MM.1S (cell line): ENCODE results near the gene ARHGEF33.

Experiments used
- DNase-seq: peaks from one replicate; pipeline ENCODE4 v3.0.0-alpha.2; 2015
- H2AFZ ChIP-seq: fragments of 300-600 bp; sonication (generic); 2 replicates; pipeline ENCODE4 v1.6.0; 2016; ENCODE audit warnings: antibody characterized with exemption, low read length
- H3F3A ChIP-seq: fragments of 300-600 bp; sonication (generic); 2 replicates; pipeline ENCODE4 v1.6.1; 2016; ENCODE audit warnings: mild to moderate bottlenecking, antibody characterized with exemption, low read length, moderate library complexity, mixed read lengths; ENCODE audit not compliant: insufficient read depth
- H3K27ac ChIP-seq: fragments of 300-600 bp; sonication (generic); 2 replicates; pipeline ENCODE4 v1.5.1; 2016; ENCODE audit warnings: mild to moderate bottlenecking, low read length
- H3K27me3 ChIP-seq: fragments of 300-600 bp; sonication (generic); replicated peaks from 2 replicates; pipeline ENCODE4 v1.6.0; 2016; ENCODE audit warnings: low read length; ENCODE audit not compliant: insufficient read depth
- H3K36me3 ChIP-seq: fragments of 300-600 bp; sonication (generic); replicated peaks from 2 replicates; pipeline ENCODE4 v1.6.1; 2016; ENCODE audit warnings: mild to moderate bottlenecking, low read length, mixed read lengths; ENCODE audit not compliant: insufficient read depth
- H3K4me1 ChIP-seq: fragments of 300-600 bp; sonication (generic); 2 replicates; pipeline ENCODE4 v1.6.1; 2016; ENCODE audit warnings: low read length, mixed read lengths
- H3K4me2 ChIP-seq: fragments of 300-600 bp; sonication (generic); 2 replicates; pipeline ENCODE4 v1.6.0; 2016; ENCODE audit warnings: low read depth, low read length
- H3K4me3 ChIP-seq: fragments of 300-600 bp; sonication (generic); 2 replicates; pipeline ENCODE4 v1.5.1; 2016; ENCODE audit warnings: low read length, mixed read lengths
- H3K79me2 ChIP-seq: fragments of 300-600 bp; sonication (generic); 2 replicates; pipeline ENCODE4 v1.6.1; 2016; ENCODE audit warnings: mixed run types, low read length, mixed read lengths
- H3K9ac ChIP-seq: fragments of 300-600 bp; sonication (generic); 2 replicates; pipeline ENCODE4 v1.6.1; 2016; ENCODE audit warnings: low read length, mixed read lengths
- H3K9me2 ChIP-seq: fragments of 300-600 bp; sonication (generic); replicated peaks from 2 replicates; pipeline ENCODE4 v1.6.1; 2016; ENCODE audit warnings: mild to moderate bottlenecking, low read length, mixed read lengths; ENCODE audit not compliant: insufficient read depth
- H3K9me3 ChIP-seq: fragments of 300-600 bp; sonication (generic); replicated peaks from 2 replicates; pipeline ENCODE4 v1.6.1; 2016; ENCODE audit warnings: mild to moderate bottlenecking, low read length, mixed read lengths; ENCODE audit not compliant: insufficient read depth
- H4K20me1 ChIP-seq: fragments of 300-600 bp; sonication (generic); 2 replicates; pipeline ENCODE4 v1.6.1; 2016; ENCODE audit warnings: mild to moderate bottlenecking, low read length, moderate library complexity, mixed read lengths; ENCODE audit not compliant: insufficient read depth
- CTCF ChIP-seq: fragments of 300-600 bp; sonication (generic); IDR thresholded peaks from 2 replicates; pipeline ENCODE4 v1.5.1; 2016; ENCODE audit warnings: antibody characterized with exemption, low read length, mixed read lengths
- EZH2 ChIP-seq: fragments of 300-600 bp; sonication (generic); optimal IDR thresholded peaks from 2 replicates; pipeline ENCODE3; 2017; ENCODE audit warnings: low read depth, mild to moderate bottlenecking, antibody characterized with exemption, low read length, mixed read lengths
- EZH2phosphoT487 ChIP-seq: fragments of 300-600 bp; sonication (generic); IDR thresholded peaks from 2 replicates; pipeline ENCODE4 v1.6.1; 2018; ENCODE audit warnings: antibody characterized with exemption, low read length

Gene ARHGEF33

GRCh38 chr2:39000552-39000951 lies 110.9 kb downstream of the ARHGEF33 start:
- Histone ChIP-seq H2AFZ (no peak overlapping the region), H3K9me3 (no peaks in the 10 kb centered on the region), H3K36me3 (peaks cover 14% of the 10 kb centered on the region; the same call in 1 of the 2 replicates), H3K9me2 (no peaks in the 10 kb centered on the region), H4K20me1 (no peaks in the 10 kb centered on the region), H3K4me3 (no peak overlapping the region), H3K79me2 (no peaks in the 10 kb centered on the region), H3K4me2 (no peak overlapping the region), H3F3A (no peaks in the 10 kb centered on the region), H3K27ac (no peak overlapping the region), H3K27me3 (no peaks in the 10 kb centered on the region), H3K4me1 (no peaks in the 10 kb centered on the region), H3K9ac (no peak overlapping the region)
- no peak for TF ChIP-seq CTCF
- TF ChIP-seq EZH2phosphoT487: no peak
- TF ChIP-seq EZH2: no peak
- no peak for DNase-seq

GRCh38 chr2:39007875-39008504 lies 118.3 kb downstream of the ARHGEF33 start:
- Histone ChIP-seq H3K9me2 (no peaks in the 10 kb centered on the region), H3K79me2 (no peaks in the 10 kb centered on the region), H3K27me3 (no peaks in the 10 kb centered on the region), H3K27ac (no peak overlapping the region), H3F3A (no peaks in the 10 kb centered on the region; the same call in 1 of the 2 replicates), H3K4me1 (no peaks in the 10 kb centered on the region; the same call in 1 of the 2 replicates), H2AFZ (no peak overlapping the region), H3K36me3 (peaks cover 3% of the 10 kb centered on the region; the same call in 1 of the 2 replicates), H3K9ac (no peak overlapping the region), H4K20me1 (no peaks in the 10 kb centered on the region; the same call in 1 of the 2 replicates), H3K4me2 (no peak overlapping the region), H3K4me3 (no peak overlapping the region), H3K9me3 (no peaks in the 10 kb centered on the region)
- TF ChIP-seq CTCF (no peak), EZH2 (no peak), EZH2phosphoT487 (no peak)
- no peak for DNase-seq

GRCh38 chr2:39008665-39009064 lies 119.0 kb downstream of the ARHGEF33 start:
- Histone ChIP-seq H3K9ac (no peak overlapping the region), H4K20me1 (no peaks in the 10 kb centered on the region; the same call in 1 of the 2 replicates), H3K4me3 (no peak overlapping the region), H3K9me2 (no peaks in the 10 kb centered on the region), H3K9me3 (no peaks in the 10 kb centered on the region), H3K36me3 (peaks cover 3% of the 10 kb centered on the region; the same call in 1 of the 2 replicates), H3K4me2 (no peak overlapping the region), H3K4me1 (no peaks in the 10 kb centered on the region; the same call in 1 of the 2 replicates), H3K79me2 (no peaks in the 10 kb centered on the region), H3K27me3 (no peaks in the 10 kb centered on the region), H3F3A (no peaks in the 10 kb centered on the region; the same call in 1 of the 2 replicates), H3K27ac (no peak overlapping the region), H2AFZ (no peak overlapping the region)
- DNase-seq: no peak
- TF ChIP-seq EZH2phosphoT487 (no peak), EZH2 (no peak), CTCF (no peak)
